Measurements from ENCODE around the gene OR2L5.

OR2L5 gene, protein sequence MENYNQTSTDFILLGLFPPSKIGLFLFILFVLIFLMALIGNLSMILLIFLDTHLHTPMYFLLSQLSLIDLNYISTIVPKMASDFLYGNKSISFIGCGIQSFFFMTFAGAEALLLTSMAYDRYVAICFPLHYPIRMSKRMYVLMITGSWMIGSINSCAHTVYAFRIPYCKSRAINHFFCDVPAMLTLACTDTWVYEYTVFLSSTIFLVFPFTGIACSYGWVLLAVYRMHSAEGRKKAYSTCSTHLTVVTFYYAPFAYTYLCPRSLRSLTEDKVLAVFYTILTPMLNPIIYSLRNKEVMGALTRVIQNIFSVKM

DNA sequence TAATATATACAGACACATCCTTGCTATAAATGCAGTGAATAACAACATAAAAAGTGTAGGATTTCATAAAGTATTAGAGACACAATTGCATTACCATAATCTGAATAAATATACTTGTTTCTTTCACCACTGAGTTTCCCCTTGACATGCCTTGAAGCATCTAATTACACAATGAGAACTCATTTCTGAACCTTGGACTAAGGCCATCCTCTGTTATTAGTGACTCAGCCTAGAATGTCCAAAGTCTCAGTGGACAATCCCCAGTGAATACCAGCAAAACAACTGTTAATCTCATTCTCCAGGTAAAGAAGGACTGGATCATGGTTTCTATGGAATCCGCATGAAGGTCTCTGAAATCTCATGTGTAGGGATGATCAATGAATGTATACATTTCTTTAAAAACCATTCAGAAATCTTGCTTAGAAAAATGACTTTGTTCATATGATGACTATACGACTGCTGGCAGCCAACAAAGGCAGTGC is at the start of gene OR2L5:
Gene OR2L5 (plus strand): TSS at position 432 of the 482 bp plus-strand sequence. CDS start 8,288 bp downstream, outside the sequence.
- no peak for DNase-seq

DNA sequence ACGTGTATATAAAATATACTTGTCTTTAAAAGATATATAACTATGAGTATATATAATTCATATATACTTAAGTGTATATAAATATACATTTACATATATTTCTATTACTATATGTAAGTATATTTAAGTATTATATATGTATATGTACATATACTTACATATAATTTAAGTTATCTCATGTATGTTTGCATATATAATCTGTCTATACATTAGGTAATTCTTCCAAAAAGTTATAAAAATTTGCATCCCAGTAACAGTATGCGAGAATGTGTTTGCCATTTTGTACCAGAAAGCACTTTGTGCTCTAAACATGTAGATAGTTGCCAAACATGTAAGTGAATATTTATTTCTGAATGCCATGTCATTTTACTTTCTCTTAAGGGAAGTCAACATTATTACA is 48.5 kb upstream of the OR2L5 start, which contains the start of gene OR2AK2:
Gene OR2AK2 (plus strand): TSS at position 301 of the 400 bp plus-strand sequence. CDS start 144 bp downstream, outside the sequence.
- no peak for DNase-seq

DNA sequence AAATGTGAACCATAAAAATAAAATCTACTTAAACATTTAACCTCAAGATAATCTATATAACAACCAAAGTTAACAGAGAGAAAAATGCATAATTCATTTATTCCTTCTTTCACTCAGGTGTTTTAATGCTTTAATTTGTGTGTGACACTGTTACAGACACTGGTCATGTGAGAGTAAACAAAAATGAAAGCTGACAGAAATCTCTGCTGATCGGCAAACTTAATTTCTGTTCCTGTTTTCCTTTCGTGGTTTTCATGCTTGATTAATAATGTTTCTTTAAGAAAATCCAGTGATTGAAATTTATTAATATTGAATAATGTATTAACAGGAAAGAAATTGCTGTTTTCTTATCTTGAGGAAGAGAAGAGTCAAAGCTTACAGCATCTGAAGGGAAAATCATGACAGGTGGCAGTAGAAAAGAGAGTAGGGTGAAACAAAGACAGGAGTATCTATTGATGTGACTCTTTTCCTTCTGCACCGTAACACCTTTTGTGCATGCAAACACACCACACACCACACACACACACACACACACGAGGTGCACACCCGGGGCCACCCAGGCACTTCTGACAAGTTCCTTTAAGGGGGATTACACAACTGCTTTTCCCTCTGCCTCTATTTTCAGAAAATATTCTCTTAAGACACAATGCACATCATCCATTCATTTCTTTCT is 46.8 kb upstream of the OR2L5 start:
- DNase-seq, result no peak

DNA sequence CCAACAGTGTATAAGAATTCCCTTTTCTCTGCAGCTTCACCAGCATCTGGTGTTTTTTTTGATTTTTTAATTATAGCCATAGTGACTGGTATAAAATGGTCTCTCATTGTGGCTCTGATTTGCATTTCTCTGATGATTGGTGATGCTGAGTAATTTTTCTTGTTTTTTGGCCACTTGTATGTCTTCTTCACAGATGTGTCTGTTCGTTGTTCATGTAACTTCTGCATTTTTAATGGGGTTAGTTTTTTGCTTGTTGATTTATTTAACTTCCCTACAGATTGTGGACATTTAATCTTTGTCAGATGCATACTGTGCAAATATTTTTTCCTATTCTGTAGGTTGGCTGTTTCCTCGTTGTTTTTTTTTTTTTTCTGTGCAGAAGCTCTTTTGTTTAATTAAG is 20.5 kb upstream of the OR2L5 start:
- no peak for DNase-seq

DNA sequence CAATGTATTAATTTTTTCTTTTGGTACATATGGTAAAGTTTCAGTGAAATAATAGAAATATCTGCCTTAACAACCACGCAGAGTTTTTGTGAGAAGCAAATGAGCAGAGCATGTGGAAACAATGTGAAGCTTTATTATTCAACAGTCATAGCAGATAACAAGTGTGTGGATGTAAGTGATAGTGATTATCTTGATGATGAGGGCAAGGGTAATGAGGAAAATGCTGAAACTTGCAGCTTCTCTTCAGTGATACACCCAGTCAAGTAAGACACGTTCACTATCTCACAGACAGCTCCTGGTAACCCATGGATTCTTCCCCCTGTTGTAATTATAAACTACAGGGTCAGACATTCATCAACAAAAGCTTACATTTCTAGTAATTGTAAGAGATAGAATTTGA is 14.6 kb upstream of the OR2L5 start:
- no peak for DNase-seq

DNA sequence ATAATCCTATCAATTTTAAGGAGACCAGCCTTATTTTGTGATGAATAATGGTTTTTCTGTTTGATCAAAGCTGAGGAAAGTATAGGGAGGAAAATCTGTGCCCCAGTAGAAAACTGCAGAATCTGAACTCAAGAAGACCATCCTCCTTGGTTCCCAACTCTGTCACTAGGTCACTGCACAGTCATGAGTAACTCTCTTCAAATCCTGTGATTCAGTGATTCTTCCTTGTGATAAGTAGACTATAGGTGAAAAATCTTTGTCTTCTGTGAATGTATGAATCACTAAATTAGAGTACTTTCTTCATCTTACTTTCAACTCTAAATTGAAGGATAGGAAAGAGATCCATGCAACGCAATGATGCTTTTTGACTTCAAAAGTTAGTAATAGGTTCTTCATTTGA is 13.3 kb upstream of the OR2L5 start:
- DNase-seq, result no peak

DNA sequence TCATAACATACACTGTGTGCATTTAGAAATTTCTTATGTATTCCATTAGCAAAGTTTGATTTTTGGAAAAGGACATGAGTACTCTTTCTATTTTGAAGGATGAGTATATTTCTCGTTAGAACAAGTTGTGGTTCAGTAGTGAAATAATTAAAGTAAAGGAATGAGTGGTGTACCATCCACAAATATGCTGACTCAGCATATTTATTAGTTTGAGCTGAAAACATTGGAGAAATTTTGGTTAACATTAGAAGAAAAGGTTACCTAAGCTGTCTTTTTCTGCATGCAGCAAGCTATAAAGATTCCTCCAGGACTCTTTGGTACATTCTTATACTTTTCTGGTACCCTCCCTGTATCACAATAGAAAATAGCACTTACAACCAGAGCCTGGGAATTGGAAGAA is 5.7 kb upstream of the OR2L5 start:
- no peak for DNase-seq

DNA sequence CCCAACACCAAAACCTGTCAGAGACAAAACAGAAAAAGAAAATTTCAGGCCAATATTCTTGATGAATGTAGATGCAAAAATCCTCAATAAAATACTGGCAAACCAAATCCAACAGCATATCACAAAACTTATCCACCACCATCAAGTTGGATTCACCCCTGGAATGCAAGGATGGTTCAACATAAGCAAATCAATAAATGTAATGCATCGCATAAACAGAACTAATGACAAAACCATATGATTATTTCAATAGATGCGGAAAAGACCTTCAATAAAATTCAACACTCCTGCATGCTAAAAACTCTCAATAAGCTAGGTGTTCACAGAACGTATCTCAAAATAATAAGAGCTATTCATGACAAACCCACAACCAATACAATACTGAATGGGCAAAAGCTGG is 3.8 kb upstream of the OR2L5 start:
- DNase-seq, result no peak

DNA sequence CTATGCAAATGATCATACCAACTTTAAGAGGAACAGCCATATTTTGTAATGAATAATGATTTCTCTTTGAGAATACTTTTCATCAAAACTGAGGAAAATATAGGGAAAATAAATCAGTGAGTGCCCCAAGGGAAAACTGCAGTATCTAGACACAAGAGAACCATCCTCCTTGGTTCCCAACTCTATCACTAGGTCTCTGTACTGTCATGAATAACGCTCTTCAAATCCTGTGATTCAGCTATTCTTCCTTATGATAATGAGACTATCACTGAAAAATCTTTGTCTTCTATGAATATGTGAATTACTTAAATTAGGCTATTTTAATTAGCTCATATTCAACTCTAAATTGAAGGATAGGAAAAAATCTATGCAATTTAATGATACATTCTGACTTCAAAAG is 2.3 kb downstream of the OR2L5 start:
- no peak for DNase-seq

DNA sequence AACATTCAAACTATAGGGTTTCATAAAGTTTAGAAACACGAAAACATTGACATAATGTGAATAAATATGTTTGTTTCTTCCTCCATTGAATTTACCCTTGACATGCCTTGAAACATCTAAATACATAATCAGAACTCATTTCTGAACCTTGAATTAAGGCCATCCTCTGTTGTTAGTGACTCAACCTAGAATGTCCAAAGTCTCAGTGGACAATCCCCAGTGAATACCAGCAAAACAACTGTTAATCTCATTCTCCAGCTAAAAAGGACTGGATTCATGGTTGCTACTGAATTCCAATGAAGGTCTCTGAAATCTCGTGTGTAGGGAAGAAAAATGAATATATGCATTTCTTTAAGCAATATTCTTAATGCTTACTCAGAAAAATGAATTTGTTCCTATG is 16.3 kb downstream of the OR2L5 start, which contains the start of gene OR2L2:
Gene OR2L2 (plus strand): TSS at position 301 of the 400 bp plus-strand sequence. CDS start 8,198 bp downstream, outside the sequence.
- no peak for DNase-seq

DNA sequence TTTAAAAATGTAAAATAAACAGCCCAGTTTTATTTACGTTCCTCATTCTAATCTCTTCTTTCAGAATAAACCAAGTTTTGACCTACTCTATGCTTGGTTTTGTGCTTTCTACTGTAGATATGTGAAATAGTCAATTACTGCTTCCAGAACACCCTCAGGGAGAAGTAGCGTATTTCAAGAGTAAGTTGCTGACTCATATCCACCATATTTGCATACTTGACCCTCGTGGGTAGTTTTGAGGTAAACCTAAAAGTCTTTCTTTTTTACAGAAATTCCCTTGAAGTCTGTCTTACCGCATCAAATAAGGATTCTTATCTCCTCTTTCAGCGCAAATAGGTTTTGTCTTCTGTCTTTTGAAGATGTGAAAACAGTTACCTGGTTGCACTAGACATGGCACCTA is 31.7 kb downstream of the OR2L5 start:
- DNase-seq, result no peak

DNA sequence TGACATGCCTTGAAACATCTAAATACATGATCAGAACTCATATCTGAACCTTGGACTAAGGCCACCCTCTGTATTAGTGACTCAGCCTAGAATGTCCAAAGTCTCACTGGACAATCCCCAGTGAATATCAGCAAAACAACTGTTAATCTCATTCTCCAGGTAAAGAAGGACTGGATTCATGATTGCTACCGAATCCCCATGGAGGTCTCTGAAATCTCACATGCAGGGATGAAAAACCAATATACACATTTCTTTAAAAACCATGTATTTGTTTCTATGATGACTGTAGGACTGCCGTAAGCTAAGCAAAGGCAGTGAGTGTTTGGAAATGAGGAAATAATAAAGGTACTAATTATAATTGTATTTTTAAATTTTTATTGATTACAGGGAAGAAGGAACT is 33.1 kb downstream of the OR2L5 start, which contains the start of gene OR2L3:
Gene OR2L3 (plus strand): TSS at position 301 of the 400 bp plus-strand sequence. CDS start 13,846 bp downstream, outside the sequence.
- no peak for DNase-seq

DNA sequence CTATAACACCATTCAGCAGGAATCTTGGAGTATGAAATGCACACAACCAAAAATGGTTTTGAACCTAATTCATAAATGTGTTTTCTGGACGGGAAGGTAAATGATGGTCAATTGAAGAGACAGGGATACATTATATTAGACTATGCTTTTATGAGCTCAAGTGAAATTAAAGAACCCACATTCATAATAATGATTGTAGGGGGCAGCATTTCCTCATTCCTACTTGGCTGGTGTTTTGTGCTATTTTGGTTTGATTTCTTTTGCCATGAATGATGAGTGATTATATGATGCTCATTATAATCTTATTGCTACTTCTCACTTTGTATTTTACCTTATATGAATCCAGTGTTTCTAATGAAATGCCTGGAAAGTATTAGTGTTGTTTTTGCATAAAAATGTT is 33.5 kb downstream of the OR2L5 start:
- DNase-seq, result no peak

DNA sequence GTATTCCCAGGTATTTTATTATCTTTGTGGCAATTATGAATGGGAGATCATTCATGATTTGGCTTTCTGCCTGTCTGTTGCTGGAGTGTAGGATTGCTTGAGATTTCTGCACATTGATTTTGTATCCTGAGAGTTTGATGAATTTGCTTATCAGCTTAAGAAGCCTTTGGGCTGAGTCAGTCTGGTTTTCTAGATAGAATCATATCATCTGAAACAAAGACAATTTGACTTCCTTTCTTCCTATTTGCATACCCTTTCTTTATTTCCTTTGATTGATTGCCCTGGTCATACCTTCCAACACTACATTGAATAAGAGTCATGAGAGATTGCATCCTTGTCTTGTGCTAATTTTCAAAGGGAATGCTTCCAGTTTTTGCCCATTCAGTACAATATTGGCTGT is 41.2 kb downstream of the OR2L5 start:
- no peak for DNase-seq

DNA sequence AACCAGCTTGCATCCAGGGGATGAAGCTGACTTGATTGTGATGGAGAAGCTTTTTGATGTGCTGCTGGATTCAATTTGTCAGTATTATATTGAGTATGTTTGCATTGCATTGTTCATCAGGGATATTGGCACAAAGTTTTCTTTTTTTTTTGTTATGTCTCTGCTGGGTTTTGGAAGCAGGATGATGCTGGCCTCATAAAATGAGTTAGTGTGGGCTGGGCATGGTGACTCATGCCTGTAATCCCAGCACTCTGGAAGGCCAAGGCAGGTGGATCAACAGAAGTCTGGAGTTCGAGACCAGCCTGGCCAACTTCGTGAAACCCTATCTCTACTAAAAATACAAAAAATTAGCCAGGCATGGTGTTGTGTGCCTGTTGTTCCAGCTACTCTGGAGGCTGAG is 41.8 kb downstream of the OR2L5 start:
- DNase-seq, result no peak

DNA sequence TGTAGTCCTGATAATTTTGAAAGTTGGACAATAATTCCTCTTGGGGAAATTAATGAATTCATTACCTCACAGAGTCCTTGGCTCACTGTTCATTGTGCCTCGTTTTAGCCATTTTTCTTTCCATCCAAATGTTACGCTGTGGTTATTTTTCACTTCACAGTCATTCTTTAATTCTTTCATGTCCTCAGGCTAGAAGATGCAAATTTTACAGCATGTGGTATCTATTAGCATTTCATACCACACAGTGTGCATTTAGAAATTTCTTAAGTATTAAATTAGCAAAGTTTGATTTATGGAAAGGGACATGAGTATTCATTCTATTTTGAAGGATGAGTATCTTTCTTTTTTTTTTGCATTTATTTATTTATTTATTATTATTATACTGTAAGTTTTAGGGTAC is 51.6 kb downstream of the OR2L5 start:
- no peak for DNase-seq

DNA sequence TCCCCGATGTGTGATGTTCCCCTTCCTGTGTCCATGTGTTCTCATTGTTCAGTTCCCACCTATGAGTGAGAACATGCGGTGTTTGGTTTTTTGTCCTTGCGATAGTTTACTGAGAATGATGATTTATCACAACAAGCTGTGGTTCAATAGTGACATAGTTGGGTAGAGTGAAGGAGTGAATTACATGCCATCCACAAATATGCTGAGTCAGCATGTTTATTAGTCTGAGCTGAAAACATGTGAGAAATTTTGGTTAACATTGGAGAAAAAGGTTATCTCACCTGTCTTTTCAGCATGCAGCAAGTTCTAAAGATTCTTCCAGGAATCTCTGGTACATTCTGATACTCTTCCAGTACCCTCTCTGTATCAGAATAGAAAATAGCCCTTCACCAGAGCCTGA is 52.1 kb downstream of the OR2L5 start:
- DNase-seq, result no peak

Data from SIG-M5 (cell line).